Trophoblast cell (in vitro differentiated cells and primary cell): ENCODE data around the gene POLQ.

Experiments
- DNase-seq, 2 donors: peaks; one replicate each; pipeline ENCODE4 v3.0.0-alpha.2; 2016
- H2AFZ ChIP-seq: 2 replicates; pipeline ENCODE4 v1.6.1; 2013; ENCODE audit warnings: low read length, moderate library complexity, mild to moderate bottlenecking; ENCODE audit not compliant: insufficient read depth, poor library complexity
- H2AK5ac ChIP-seq: 2 replicates; pipeline ENCODE4 v1.6.1; 2013; ENCODE audit warnings: mild to moderate bottlenecking, low read length
- H2BK120ac ChIP-seq: 2 replicates; pipeline ENCODE4 v1.6.1; 2013; ENCODE audit warnings: low read length, mild to moderate bottlenecking, moderate library complexity; ENCODE audit not compliant: insufficient read depth, poor library complexity
- H2BK12ac ChIP-seq: 2 replicates; pipeline ENCODE4 v1.6.1; 2013; ENCODE audit warnings: mild to moderate bottlenecking, low read length, moderate library complexity
- H2BK5ac ChIP-seq: 2 replicates; pipeline ENCODE4 v1.6.1; 2013; ENCODE audit warnings: low read length, low read depth, moderate library complexity, mild to moderate bottlenecking; ENCODE audit not compliant: poor library complexity
- H3K14ac ChIP-seq: 2 replicates; pipeline ENCODE4 v1.6.1; 2013; ENCODE audit warnings: mild to moderate bottlenecking, low read length
- H3K18ac ChIP-seq: 2 replicates; pipeline ENCODE4 v1.6.1; 2013; ENCODE audit warnings: mild to moderate bottlenecking, low read length
- H3K23ac ChIP-seq: 2 replicates; pipeline ENCODE4 v1.6.1; 2013; ENCODE audit warnings: low read length
- H3K27ac ChIP-seq: 2 replicates; pipeline ENCODE4 v1.5.1; 2013; ENCODE audit warnings: low read depth, mild to moderate bottlenecking, inconsistent platforms, low read length, moderate library complexity
- H3K27me3 ChIP-seq: 2 replicates; pipeline ENCODE4 v1.6.1; 2013; ENCODE audit warnings: inconsistent platforms, mild to moderate bottlenecking, low read length, moderate library complexity; ENCODE audit not compliant: insufficient read depth
- H3K36me3 ChIP-seq, 2 experiments: 1 replicate in 1 of 2; 2 replicates in 1 of 2; pipeline ENCODE4 v1.6.1; 2013; ENCODE audit warnings: low read length in 2 of 2, mild to moderate bottlenecking in 2 of 2, moderate library complexity in 1 of 2; ENCODE audit not compliant: insufficient read depth in 2 of 2, control insufficient read depth in 1 of 2
- H3K4ac ChIP-seq: 2 replicates; pipeline ENCODE4 v1.6.1; 2013; ENCODE audit warnings: low read depth, mild to moderate bottlenecking, low read length, moderate library complexity
- H3K4me1 ChIP-seq, 2 experiments: 1 replicate in 1 of 2; 2 replicates in 1 of 2; pipeline ENCODE4 v1.6.1; 2013; ENCODE audit warnings: low read length in 2 of 2, mild to moderate bottlenecking in 2 of 2, moderate library complexity in 1 of 2; ENCODE audit not compliant: insufficient read depth in 2 of 2, control insufficient read depth in 1 of 2
- H3K4me2 ChIP-seq: 2 replicates; pipeline ENCODE4 v1.6.1; 2013; ENCODE audit warnings: inconsistent platforms, mild to moderate bottlenecking, low read length, moderate library complexity
- H3K4me3 ChIP-seq: 2 replicates; pipeline ENCODE4 v1.5.1; 2013; ENCODE audit warnings: mild to moderate bottlenecking, low read depth, low read length, inconsistent platforms
- H3K79me1 ChIP-seq: one replicate; pipeline ENCODE4 v1.6.1; 2013; ENCODE audit warnings: low read length
- H3K79me2 ChIP-seq: 2 replicates; pipeline ENCODE4 v1.6.1; 2013; ENCODE audit warnings: low read length, mild to moderate bottlenecking; ENCODE audit not compliant: control insufficient read depth, insufficient read depth, poor library complexity
- H3K9ac ChIP-seq: 2 replicates; pipeline ENCODE4 v1.6.1; 2013; ENCODE audit warnings: mild to moderate bottlenecking, low read length
- H3K9me3 ChIP-seq: 2 replicates; pipeline ENCODE4 v1.6.1; 2013; ENCODE audit warnings: low read depth, mild to moderate bottlenecking, control low read depth, inconsistent platforms, low read length; ENCODE audit not compliant: insufficient read depth
- H4K12ac ChIP-seq: 2 replicates; pipeline ENCODE4 v1.6.1; 2013; ENCODE audit warnings: low read depth, mild to moderate bottlenecking, low read length, moderate library complexity
- H4K8ac ChIP-seq: 2 replicates; pipeline ENCODE4 v1.6.1; 2013; ENCODE audit warnings: low read depth, mild to moderate bottlenecking, low read length, moderate library complexity
- H4K91ac ChIP-seq: one replicate; pipeline ENCODE4 v1.6.1; 2013; ENCODE audit warnings: low read depth, mild to moderate bottlenecking, low read length, moderate library complexity
- WGBS: extraction: QIAGEN DNeasy Blood & Tissue Kit; methylation state at CpG from one replicate; pipeline ENCODE4 v1.1.7; 2013; ENCODE audit warnings: missing lambda C conversion rate; ENCODE audit not compliant: insufficient read length, insufficient coverage; ENCODE audit errors: extremely low coverage; 5-methylcytosine and 5-hydroxymethylcytosine counted together

POLQ gene

GRCh38 chr3:121504618-121505017, 41.2 kb downstream of the POLQ start:
- Histone ChIP-seq H3K23ac (no peak overlapping the region), H3K18ac (no peak overlapping the region), H3K27ac (no peak overlapping the region), H2AFZ (no peak overlapping the region), H3K27me3 (no peaks in the 10 kb centered on the region), H3K36me3 (peaks cover 2 to 3% of the 10 kb centered on the region in 2 experiments), H3K4me3 (no peak overlapping the region), H3K79me1 (no peaks in the 10 kb centered on the region), H4K91ac (no peak overlapping the region), H2BK5ac (no peak overlapping the region), H3K4ac (no peak overlapping the region), H3K4me2 (no peak overlapping the region), H3K4me1 (no peaks in the 10 kb centered on the region), H3K79me2 (no peaks in the 10 kb centered on the region), H2AK5ac (no peak overlapping the region), H3K9ac (no peak overlapping the region), H4K12ac (no peak overlapping the region), H4K8ac (no peak overlapping the region), H3K14ac (no peak overlapping the region), H2BK12ac (no peak overlapping the region), H3K9me3 (no peaks in the 10 kb centered on the region), H2BK120ac (no peak overlapping the region)
- no CpG with 5 or more reads among the region's 2 CpGs for WGBS
- DNase-seq: no peak

GRCh38 chr3:121496786-121497185, 49.0 kb downstream of the POLQ start:
- Histone ChIP-seq H3K23ac (no peak overlapping the region), H3K79me1 (no peaks in the 10 kb centered on the region), H4K91ac (no peak overlapping the region), H2BK5ac (no peak overlapping the region), H4K8ac (no peak overlapping the region), H3K36me3 (peaks cover 5 to 12% of the 10 kb centered on the region in 2 experiments), H2BK12ac (no peak overlapping the region), H4K12ac (no peak overlapping the region), H2AFZ (no peak overlapping the region), H3K14ac (no peak overlapping the region), H3K4me2 (no peak overlapping the region), H3K9ac (no peak overlapping the region), H3K9me3 (no peaks in the 10 kb centered on the region), H3K27ac (no peak overlapping the region), H2BK120ac (no peak overlapping the region), H3K4ac (no peak overlapping the region), H2AK5ac (no peak overlapping the region), H3K18ac (no peak overlapping the region), H3K27me3 (no peaks in the 10 kb centered on the region), H3K4me3 (no peak overlapping the region), H3K4me1 (no peaks in the 10 kb centered on the region), H3K79me2 (no peaks in the 10 kb centered on the region)
- no CpG with 5 or more reads among the region's 4 CpGs for WGBS
- DNase-seq: no peak

GRCh38 chr3:121493431-121493830, 52.4 kb downstream of the POLQ start:
- H3K4me1 ChIP-seq: no peaks in the 10 kb centered on the region
- no peak overlapping the region for H3K9ac ChIP-seq
- no peak overlapping the region for H3K4me3 ChIP-seq
- H3K79me1 ChIP-seq: no peaks in the 10 kb centered on the region
- no peak overlapping the region for H3K18ac ChIP-seq
- H3K14ac ChIP-seq: no peak overlapping the region
- H2AFZ ChIP-seq: no peak overlapping the region
- peaks cover 5 to 16% of the 10 kb centered on the region in 2 experiments for H3K36me3 ChIP-seq
- H4K8ac ChIP-seq: no peak overlapping the region
- H3K79me2 ChIP-seq: no peaks in the 10 kb centered on the region
- no peak overlapping the region for H2BK12ac ChIP-seq
- H3K4ac ChIP-seq: no peak overlapping the region
- H2BK120ac ChIP-seq: no peak overlapping the region
- no peak overlapping the region for H4K91ac ChIP-seq
- no peak overlapping the region for H2AK5ac ChIP-seq
- no peak overlapping the region for H3K27ac ChIP-seq
- H3K27me3 ChIP-seq: no peaks in the 10 kb centered on the region
- no CpG with 5 or more reads among the region's 5 CpGs for WGBS
- no peak for DNase-seq
- no peak overlapping the region for H3K23ac ChIP-seq
- no peak overlapping the region for H3K4me2 ChIP-seq
- no peaks in the 10 kb centered on the region for H3K9me3 ChIP-seq
- H4K12ac ChIP-seq: no peak overlapping the region
- no peak overlapping the region for H2BK5ac ChIP-seq

GRCh38 chr3:121491683-121492320, 54.0 kb downstream of the POLQ start:
- no peak overlapping the region for H2AK5ac ChIP-seq
- H3K18ac ChIP-seq: no peak overlapping the region
- no peak overlapping the region for H3K27ac ChIP-seq
- H3K14ac ChIP-seq: no peak overlapping the region
- H3K79me2 ChIP-seq: no peaks in the 10 kb centered on the region
- H3K4me2 ChIP-seq: no peak overlapping the region
- H3K79me1 ChIP-seq: no peaks in the 10 kb centered on the region
- no peak overlapping the region for H2BK120ac ChIP-seq
- H3K23ac ChIP-seq: no peak overlapping the region
- H2BK12ac ChIP-seq: no peak overlapping the region
- H4K8ac ChIP-seq: no peak overlapping the region
- no peaks in the 10 kb centered on the region for H3K9me3 ChIP-seq
- no peak overlapping the region for H3K4me3 ChIP-seq
- H2BK5ac ChIP-seq: no peak overlapping the region
- H3K4me1 ChIP-seq: no peaks in the 10 kb centered on the region
- H3K4ac ChIP-seq: no peak overlapping the region
- no peak overlapping the region for H4K91ac ChIP-seq
- no peaks in the 10 kb centered on the region for H3K27me3 ChIP-seq
- no peak overlapping the region for H3K9ac ChIP-seq
- WGBS: no CpG with 5 or more reads among the region's 7 CpGs
- H3K36me3 ChIP-seq: peaks cover 5 to 16% of the 10 kb centered on the region in 2 experiments
- DNase-seq: no peak
- no peak overlapping the region for H4K12ac ChIP-seq
- no peak overlapping the region for H2AFZ ChIP-seq
